Chondrocyte (in vitro differentiated cells): ENCODE measurements around the gene SETX. TPM values are rescaled to one million over a fixed set of nuclear protein-coding genes. Genes with fewer than 3 reads are reported as not detected.

Source experiments
- DNase-seq: peaks from one replicate; pipeline ENCODE4 v3.0.0; 2021; ENCODE audit warnings: mixed read lengths, low spot score
- H3K27ac Mint-ChIP-seq: one replicate; pipeline ENCODE4 v1.8.0; 2021; ENCODE audit warnings: mild to moderate bottlenecking, moderate library complexity, mixed read lengths; ENCODE audit not compliant: unreplicated experiment
- H3K27me3 Mint-ChIP-seq: 2 replicates; pipeline ENCODE4 v1.8.0; 2021; ENCODE audit warnings: low read depth, mixed read lengths
- H3K36me3 Mint-ChIP-seq: 2 replicates; pipeline ENCODE4 v1.8.0; 2021; ENCODE audit warnings: low read depth, mixed read lengths
- H3K4me1 Mint-ChIP-seq: 2 replicates; pipeline ENCODE4 v1.8.0; 2021; ENCODE audit warnings: low read depth, mild to moderate bottlenecking, mixed read lengths
- H3K4me3 Mint-ChIP-seq: one replicate; pipeline ENCODE4 v1.8.0; 2021; ENCODE audit warnings: mild to moderate bottlenecking, moderate library complexity, mixed read lengths; ENCODE audit not compliant: unreplicated experiment
- H3K9me3 Mint-ChIP-seq: 2 replicates; pipeline ENCODE4 v1.8.0; 2021; ENCODE audit warnings: low read depth, mixed read lengths
- CTCF ChIP-seq: fragments of 200-600 bp; sonication (generic); IDR thresholded peaks from 2 replicates; pipeline ENCODE4 v1.5.0; 2021; ENCODE audit warnings: antibody characterized with exemption, mild to moderate bottlenecking, moderate library complexity
- total RNA-seq: library from RNA; stranded (reverse); gene quantifications from 3 replicates; pipeline ENCODE4 v1.2.1, GENCODE V29; 2021

The SETX gene
- total RNA-seq, 1 donor from 2014 or later: 40.0 TPM

- no peak overlapping the region for H3K4me3 Mint-ChIP-seq
- peaks cover 9% of the 10 kb centered on the region for H3K36me3 Mint-ChIP-seq
- DNase-seq: no peak
- TF ChIP-seq CTCF: no peak
- peak overlapping the region; percentile 79 for H3K27ac Mint-ChIP-seq
- H3K4me1 Mint-ChIP-seq: peaks cover 19% of the 10 kb centered on the region
- H3K27me3 Mint-ChIP-seq: no peaks in the 10 kb centered on the region
- no peaks in the 10 kb centered on the region for H3K9me3 Mint-ChIP-seq
Measured at GRCh38 chr9:132288966-132289365, 65.8 kb downstream of the SETX start.

- H3K4me1 Mint-ChIP-seq: peaks cover 24% of the 10 kb centered on the region
Measured at GRCh38 chr9:132288361-132288760, 66.4 kb downstream of the SETX start.

GRCh38 chr9:132287256-132287760 lies 67.5 kb downstream of the SETX start:
- H3K4me3 Mint-ChIP-seq: no peak overlapping the region
- no peak for TF ChIP-seq CTCF
- H3K27me3 Mint-ChIP-seq: no peaks in the 10 kb centered on the region
- no peaks in the 10 kb centered on the region for H3K9me3 Mint-ChIP-seq
- peaks cover 15% of the 10 kb centered on the region for H3K36me3 Mint-ChIP-seq
- peaks cover 24% of the 10 kb centered on the region for H3K4me1 Mint-ChIP-seq
- no peak for DNase-seq
- no peak overlapping the region for H3K27ac Mint-ChIP-seq

More at GRCh38 chr9:132288361-132288760, 66.4 kb downstream of the SETX start:
- DNase-seq: no peak
- Mint-ChIP-seq H3K36me3 (peaks cover 12% of the 10 kb centered on the region), H3K27me3 (no peaks in the 10 kb centered on the region), H3K9me3 (no peaks in the 10 kb centered on the region), H3K4me3 (no peak overlapping the region), H3K27ac (peak overlapping the region; percentile 79)
- TF ChIP-seq CTCF: no peak

- no peak overlapping the region for H3K4me3 Mint-ChIP-seq
- no peak for DNase-seq
- peaks cover 30% of the 10 kb centered on the region for H3K36me3 Mint-ChIP-seq
Measured at GRCh38 chr9:132283863-132284262, 70.9 kb downstream of the SETX start.

GRCh38 chr9:132283165-132283564 lies 71.6 kb downstream of the SETX start:
- peaks cover 30% of the 10 kb centered on the region for H3K36me3 Mint-ChIP-seq

More at GRCh38 chr9:132283863-132284262, 70.9 kb downstream of the SETX start:
- Mint-ChIP-seq H3K9me3 (no peaks in the 10 kb centered on the region), H3K27me3 (no peaks in the 10 kb centered on the region), H3K27ac (peak overlapping the region; percentile 87), H3K4me1 (peaks cover 18% of the 10 kb centered on the region)
- no peak for TF ChIP-seq CTCF

More at GRCh38 chr9:132283165-132283564, 71.6 kb downstream of the SETX start:
- Mint-ChIP-seq H3K9me3 (no peaks in the 10 kb centered on the region), H3K27ac (peak overlapping the region; percentile 59), H3K4me3 (no peak overlapping the region), H3K4me1 (peaks cover 11% of the 10 kb centered on the region), H3K27me3 (no peaks in the 10 kb centered on the region)
- TF ChIP-seq CTCF: no peak
- no peak for DNase-seq
